HCT116 (cell line): ENCODE results near the gene GLI3. TPM values are rescaled to one million over a fixed set of nuclear protein-coding genes. Genes with fewer than 3 reads are reported as not detected.

Source experiments
- ATAC-seq: fragments of 200-7000 bp; cut with Tn5 transposase; 2 replicates; pipeline ENCODE4 v1.9.1; 2020; ENCODE audit warnings: mild to moderate bottlenecking, moderate library complexity
- BruUV-seq: library from RNA; stranded (reverse); fragments of 400-500 nt; replicated peaks from 2 replicates; lab custom pipeline; 2021; lab: Mats Ljungman, UMichigan
- CTCF ChIA-PET: fragments of 300-600 bp; sonication (Branson Sonifier 250); formaldehyde crosslinking; loops from one replicate; lab custom pipeline; 2021; ENCODE audit warnings: antibody characterized with exemption; lab: Charles Lee
- POLR2A ChIA-PET: fragments of 300-600, 350-600 bp; sonication (Branson Sonifier 250); formaldehyde crosslinking; loops from one replicate; lab custom pipeline; 2021; ENCODE audit warnings: antibody characterized with exemption; lab: Charles Lee
- RAD21 ChIA-PET, 2 experiments: fragments of 300-600 bp; sonication (Branson Sonifier 250); formaldehyde crosslinking; loops; one replicate each; lab custom pipeline; 2023; ENCODE audit warnings: low total read pairs in 2 of 2; ENCODE audit not compliant: uncharacterized antibody in 2 of 2, unreplicated experiment in 2 of 2, low non-redundant PET in 1 of 2; lab: Charles Lee
- DNase-seq: peaks from one replicate; pipeline ENCODE4 v3.0.0-alpha.2; 2010; ENCODE audit warnings: low read depth, low spot score
- H2AFZ ChIP-seq: fragments of 200-600 bp; shearing (Covaris generic), sonication (generic); 2 replicates; pipeline ENCODE4 v1.6.1; 2017; ENCODE audit warnings: low read depth, mixed run types, mixed read lengths, antibody characterized with exemption, low read length; ENCODE audit not compliant: poor library complexity, severe bottlenecking
- H3K27ac ChIP-seq: 2 replicates; pipeline ENCODE4 v1.5.1; 2012; ENCODE audit warnings: low read depth, low read length
- H3K27me3 ChIP-seq: fragments of 200-600 bp; sonication (generic); 2 replicates; pipeline ENCODE4 v1.6.1; 2016; ENCODE audit warnings: mixed run types, low read length, mixed read lengths; ENCODE audit not compliant: insufficient read depth
- H3K36me3 ChIP-seq, 2 experiments: fragments of 200-500 bp in 1 of 2; fragments of 200-600 bp in 1 of 2; sonication (Bioruptor generic) in 1 of 2; sonication (generic) in 1 of 2; 2 replicates each; pipeline versions ENCODE4 v1.5.1 to v1.6.1; 2014 to 2016; ENCODE audit warnings: low read length in 2 of 2, inconsistent platforms in 1 of 2, mixed read lengths in 1 of 2, mixed run types in 1 of 2; ENCODE audit not compliant: insufficient read depth in 2 of 2, control insufficient read depth in 1 of 2
- H3K4me1 ChIP-seq, 2 experiments: fragments of 200-600 bp in 1 of 2; sonication (generic) in 1 of 2; 2 replicates each; pipeline versions ENCODE4 v1.5.1 to v1.6.1; 2012 to 2017; ENCODE audit warnings: low read length in 2 of 2, inconsistent platforms in 1 of 2, mild to moderate bottlenecking in 1 of 2, mixed read lengths in 1 of 2, mixed run types in 1 of 2, moderate library complexity in 1 of 2; ENCODE audit not compliant: insufficient read depth in 2 of 2, control insufficient read depth in 1 of 2
- H3K4me2 ChIP-seq: fragments of 200-600 bp; sonication (generic); 2 replicates; pipeline ENCODE4 v1.6.1; 2017; ENCODE audit warnings: mixed run types, low read length, mixed read lengths
- H3K4me3 ChIP-seq, 2 experiments: fragments of 200-600 bp in 1 of 2; sonication (generic) in 1 of 2; replicated peaks in 1 of 2; 2 replicates each; pipeline ENCODE4 v1.5.1; 2011 to 2016; ENCODE audit warnings: low read length in 2 of 2, control low read depth in 1 of 2, low read depth in 1 of 2, mild to moderate bottlenecking in 1 of 2, mixed read lengths in 1 of 2, mixed run types in 1 of 2
- H3K79me2 ChIP-seq: fragments of 200-600 bp; sonication (generic); 2 replicates; pipeline ENCODE4 v1.6.1; 2017; ENCODE audit warnings: mild to moderate bottlenecking, mixed run types, low read length, moderate library complexity, mixed read lengths; ENCODE audit not compliant: insufficient read depth
- H3K9ac ChIP-seq: fragments of 200-600 bp; sonication (generic); 2 replicates; pipeline ENCODE4 v1.6.1; 2016; ENCODE audit warnings: low read length, mixed read lengths
- H3K9me2 ChIP-seq: fragments of 200-600 bp; sonication (generic), shearing (Covaris generic); 2 replicates; pipeline ENCODE4 v1.6.1; 2017; ENCODE audit warnings: mixed run types, mild to moderate bottlenecking, moderate library complexity; ENCODE audit not compliant: insufficient read depth
- H3K9me3 ChIP-seq, 2 experiments: fragments of 200-500 bp in 1 of 2; fragments of 200-600 bp in 1 of 2; sonication (Bioruptor generic) in 1 of 2; sonication (generic) in 1 of 2; 2 replicates each; pipeline ENCODE4 v1.6.1; 2014 to 2017; ENCODE audit warnings: low read length in 2 of 2, mixed read lengths in 2 of 2, inconsistent platforms in 1 of 2, low read depth in 1 of 2, mild to moderate bottlenecking in 1 of 2, mixed run types in 1 of 2, moderate library complexity in 1 of 2; ENCODE audit not compliant: control insufficient read depth in 1 of 2, insufficient read depth in 1 of 2
- H4K20me1 ChIP-seq: fragments of 200-600 bp; sonication (generic), shearing (Covaris generic); 2 replicates; pipeline ENCODE4 v1.6.1; 2017; ENCODE audit warnings: mixed run types, mild to moderate bottlenecking, moderate library complexity; ENCODE audit not compliant: insufficient read depth
- ATF3 ChIP-seq: IDR thresholded peaks from 2 replicates; pipeline ENCODE4 v1.6.1; 2012
- CBX3 ChIP-seq: IDR thresholded peaks from 2 replicates; pipeline ENCODE4 v1.6.1; 2012; ENCODE audit warnings: low read depth
- CEBPB ChIP-seq: IDR thresholded peaks from 2 replicates; pipeline ENCODE4 v1.6.1; 2012; ENCODE audit warnings: low read depth
- CTCF ChIP-seq, 3 experiments: fragments of 200-600 bp in 1 of 3; sonication (generic) in 1 of 3; IDR thresholded peaks in 2 of 3; conservative IDR thresholded peaks in 1 of 3; 2 replicates each; pipeline ENCODE4 v1.5.1; 2012 to 2017; ENCODE audit warnings: low read depth in 2 of 3, low read length in 2 of 3, antibody characterized with exemption in 1 of 3, borderline replicate concordance in 1 of 3, control low read depth in 1 of 3, mild to moderate bottlenecking in 1 of 3, mixed read lengths in 1 of 3, mixed run types in 1 of 3, moderate library complexity in 1 of 3; ENCODE audit not compliant: insufficient read depth in 1 of 3
- EGR1 ChIP-seq: IDR thresholded peaks from 2 replicates; pipeline ENCODE4 v1.6.1; 2012; ENCODE audit warnings: low read depth
- ELF1 ChIP-seq: IDR thresholded peaks from 2 replicates; pipeline ENCODE4 v1.6.1; 2012; ENCODE audit warnings: low read depth, borderline replicate concordance
- EZH2phosphoT487 ChIP-seq: fragments of 200-600 bp; IDR thresholded peaks from 2 replicates; pipeline ENCODE4 v1.6.1; 2018; ENCODE audit warnings: antibody characterized with exemption, borderline replicate concordance
- FOSL1 ChIP-seq: IDR thresholded peaks from 2 replicates; pipeline ENCODE4 v1.6.1; 2012; ENCODE audit warnings: low read depth
- JUND ChIP-seq: IDR thresholded peaks from 2 replicates; pipeline ENCODE4 v1.6.1; 2012
- MAX ChIP-seq: IDR thresholded peaks from 2 replicates; pipeline ENCODE4 v1.6.1; 2012
- POLR2A ChIP-seq: IDR thresholded peaks from 2 replicates; pipeline ENCODE4 v1.7.0; 2011; ENCODE audit warnings: borderline replicate concordance; ENCODE audit not compliant: insufficient read depth, insufficient read length; ENCODE audit errors: extremely low read depth
- RAD21 ChIP-seq: IDR thresholded peaks from 2 replicates; pipeline ENCODE4 v1.6.1; 2012; ENCODE audit warnings: low read depth, mild to moderate bottlenecking
- REST ChIP-seq: IDR thresholded peaks from 2 replicates; pipeline ENCODE4 v1.6.1; 2012; ENCODE audit warnings: low read depth
- SP1 ChIP-seq: IDR thresholded peaks from 2 replicates; pipeline ENCODE4 v1.6.1; 2012; ENCODE audit warnings: low read depth
- TCF7L2 ChIP-seq: IDR thresholded peaks from 2 replicates; pipeline ENCODE4 v1.7.0; 2011; ENCODE audit warnings: borderline replicate concordance, inconsistent platforms; ENCODE audit not compliant: insufficient read depth, insufficient read length; ENCODE audit errors: extremely low read depth
- ZFX ChIP-seq: fragments of 450-650 bp; IDR thresholded peaks from 2 replicates; pipeline ENCODE4 v1.6.1; 2017
- intact Hi-C: fragments of 100-400 bp; cut with micrococcal nuclease; formaldehyde crosslinking; loops from 2 replicates; pipeline ENCODE4 v1.10.0; 2022
- total RNA-seq: library from RNA; stranded (reverse); gene quantifications from one replicate; pipeline ENCODE4 v1.2.1, GENCODE V29; 2021; ENCODE audit not compliant: unreplicated experiment

Gene GLI3
- total RNA-seq, 1 experiment from 2014 or later = 0.07 TPM

- no peak overlapping the region for H3K27ac ChIP-seq
- RAD21 ChIA-PET = no interaction called here
- intact Hi-C loops = no loop called here
- no peaks in the 10 kb centered on the region for H3K4me1 ChIP-seq
- DNase-seq (no peak), ATAC-seq (no peak)
- no peaks in the 10 kb centered on the region for H3K9me3 ChIP-seq
- BruUV-seq = no TSS peak
- H3K9ac ChIP-seq = no peak overlapping the region
- H3K4me2 ChIP-seq = no peak overlapping the region
- POLR2A ChIA-PET = no interaction called here
- H3K36me3 ChIP-seq = no peaks in the 10 kb centered on the region
- no peaks in the 10 kb centered on the region for H3K27me3 ChIP-seq
- no peak overlapping the region for H2AFZ ChIP-seq
- H3K79me2 ChIP-seq = no peaks in the 10 kb centered on the region
- no peaks in the 10 kb centered on the region for H4K20me1 ChIP-seq
- no peak overlapping the region for H3K4me3 ChIP-seq
- CTCF ChIA-PET = no interaction called here
- no peaks in the 10 kb centered on the region for H3K9me2 ChIP-seq
- TF ChIP-seq EGR1 (no peak), CTCF (IDR thresholded peaks at IDR 0.05 in 2 of 3, conservative IDR thresholded peaks at IDR 0.05 in 1 of 3; ENCODE audit: borderline replicate concordance in 1 of 3, insufficient read depth in 1 of 3, low read depth in 2 of 3, low read length in 2 of 3) (no peak), ELF1 (no peak), REST (no peak), FOSL1 (no peak), RAD21 (no peak), TCF7L2 (no peak), CEBPB (no peak), ZFX (no peak), SP1 (no peak), CBX3 (no peak), MAX (no peak), POLR2A (no peak), EZH2phosphoT487 (no peak), JUND (no peak), ATF3 (no peak)
These were observed 72.1 kb downstream of the GLI3 start for GRCh38 chr7:42164881-42165428.
